Measurements from ENCODE around the gene USP46. TPM values are rescaled to one million over a fixed set of nuclear protein-coding genes. Genes with fewer than 3 reads are reported as not detected.

USP46 gene
- total and polyA plus RNA-seq, 2 of the 4 experiments (the other 2 are of a cell fraction) = 9.3 to 15.4 TPM

GRCh38 chr4:52646741-52647140, 12.4 kb downstream of the USP46 start:
- peaks cover 12% of the 10 kb centered on the region for H3K4me1 ChIP-seq (ENCODE audit: control insufficient read depth, insufficient read depth, low read length)
- no peak overlapping the region for H2BK15ac ChIP-seq (ENCODE audit: low read depth, low read length)
- no peak overlapping the region for H2BK120ac ChIP-seq (ENCODE audit: low read depth, low read length)
- ATAC-seq (ENCODE audit: low read depth) (no peak), DNase-seq (no peak)
- CTCF ChIA-PET = interaction anchor here (0.9 kb wide), 1 partner anchor 11 kb away, joined by 4 read pairs; no protein-coding TSS in a partner anchor
- no peak overlapping the region for H2AFZ ChIP-seq (replicated peaks; ENCODE audit: low read length, poor library complexity)
- BruUV-seq (replicated peaks) = no TSS peak
- H3K79me1 ChIP-seq (ENCODE audit: low read depth in 1 of 2, low read length in 2 of 2) = peaks cover 34 to 72% of the 10 kb centered on the region in 2 experiments
- no peak overlapping the region for H3K4me3 ChIP-seq (ENCODE audit: insufficient read depth, low read depth, low read length)
- no peak overlapping the region for H4K5ac ChIP-seq (ENCODE audit: low read depth, low read length)
- no peak overlapping the region for H2AK5ac ChIP-seq (ENCODE audit: low read depth, low read length)
- no peak overlapping the region for H4K8ac ChIP-seq (ENCODE audit: low read depth in 2 of 2, low read length in 2 of 2)
- TF ChIP-seq MAFK (IDR thresholded peaks at IDR 0.05; ENCODE audit: low read depth, low read length) (no peak), RCOR1 (IDR thresholded peaks at IDR 0.05; ENCODE audit: insufficient replicate concordance, low read length) (no peak), RAD21 (IDR thresholded peaks at IDR 0.05; ENCODE audit: low read length) (no peak), USF2 (IDR thresholded peaks at IDR 0.05; ENCODE audit: low read depth, low read length) (no peak), POLR2A (IDR thresholded peaks at IDR 0.05; ENCODE audit: low read depth, low read length) (no peak), FOS (IDR thresholded peaks at IDR 0.05; ENCODE audit: low read depth, low read length) (no peak), NFE2L2 (IDR thresholded peaks at IDR 0.05; ENCODE audit: low read depth, low read length) (no peak), SMC3 (IDR thresholded peaks at IDR 0.05; ENCODE audit: low read depth, low read length) (no peak), MXI1 (IDR thresholded peaks at IDR 0.05; ENCODE audit: borderline replicate concordance, low read depth, low read length) (no peak)
- no peak overlapping the region for H3K4me2 ChIP-seq (ENCODE audit: low read depth, low read length)
- no CpG with 5 or more reads among the region's 2 CpGs for WGBS, 2 experiments (ENCODE audit: extremely low coverage in 2 of 2, insufficient read length in 1 of 2)
- no peak overlapping the region for H3K18ac ChIP-seq (ENCODE audit: low read depth, low read length)
- H3K9ac ChIP-seq (ENCODE audit: low read depth, low read length) = no peak overlapping the region
- peaks cover 71% of the 10 kb centered on the region for H4K20me1 ChIP-seq (ENCODE audit: insufficient read depth, low read length)
- H2BK20ac ChIP-seq (ENCODE audit: low read depth, low read length) = no peak overlapping the region
- no peak overlapping the region for H2BK5ac ChIP-seq (ENCODE audit: low read depth, low read length, poor library complexity, severe bottlenecking)
- in situ Hi-C loops (cut with MboI; ENCODE audit: low sequenced_read_pairs) = no loop called here
- no peak overlapping the region for H3K27ac ChIP-seq (ENCODE audit: insufficient read depth, low read length)
- H3K36me3 ChIP-seq (ENCODE audit: control insufficient read depth, insufficient read depth, low read length) = peaks cover 1% of the 10 kb centered on the region; the same call in 1 of the 2 replicates
- H3K14ac ChIP-seq (replicated peaks; ENCODE audit: low read depth, low read length) = no peak overlapping the region
- no peak overlapping the region for H3K23ac ChIP-seq (ENCODE audit: low read depth, low read length)
- H2AK9ac ChIP-seq (replicated peaks; ENCODE audit: low read depth, low read length, poor library complexity) = no peak overlapping the region
- peaks cover 12% of the 10 kb centered on the region for H3K9me1 ChIP-seq (ENCODE audit: insufficient read depth, low read length)
- H4K91ac ChIP-seq (ENCODE audit: insufficient read depth, low read depth, low read length) = no peak overlapping the region
- intact Hi-C loops (cut with micrococcal nuclease) = no loop called here
- H3K27me3 ChIP-seq (ENCODE audit: control insufficient read depth, insufficient read depth, low read length) = no peaks in the 10 kb centered on the region
- H3K56ac ChIP-seq (ENCODE audit: extremely low read depth, insufficient read depth, low read length) = no peak overlapping the region
- H3K4ac ChIP-seq (ENCODE audit: low read depth, low read length) = no peak overlapping the region
- H3K9me3 ChIP-seq (ENCODE audit: control insufficient read depth, insufficient read depth, low read length) = no peaks in the 10 kb centered on the region
- POLR2A ChIA-PET (ENCODE audit: unreplicated experiment) = no interaction called here
- dilution Hi-C loops (cut with HindIII; ENCODE audit: low sequenced_read_pairs, unreplicated experiment) = no loop called here
